ENCODE measurements around the gene DENND1A. TPM values are rescaled to one million over a fixed set of nuclear protein-coding genes. Genes with fewer than 3 reads are reported as not detected.
"Not testable (repeated sequence)": the region's sequence is repeated elsewhere in the genome, so short reads cannot be mapped to it uniquely, and the experiment has no call there.

The DENND1A gene
- polyA plus RNA-seq, 2 of the 4 experiments (the other 2 are of a cell fraction), result 15.1 to 21.9 TPM

DNA sequence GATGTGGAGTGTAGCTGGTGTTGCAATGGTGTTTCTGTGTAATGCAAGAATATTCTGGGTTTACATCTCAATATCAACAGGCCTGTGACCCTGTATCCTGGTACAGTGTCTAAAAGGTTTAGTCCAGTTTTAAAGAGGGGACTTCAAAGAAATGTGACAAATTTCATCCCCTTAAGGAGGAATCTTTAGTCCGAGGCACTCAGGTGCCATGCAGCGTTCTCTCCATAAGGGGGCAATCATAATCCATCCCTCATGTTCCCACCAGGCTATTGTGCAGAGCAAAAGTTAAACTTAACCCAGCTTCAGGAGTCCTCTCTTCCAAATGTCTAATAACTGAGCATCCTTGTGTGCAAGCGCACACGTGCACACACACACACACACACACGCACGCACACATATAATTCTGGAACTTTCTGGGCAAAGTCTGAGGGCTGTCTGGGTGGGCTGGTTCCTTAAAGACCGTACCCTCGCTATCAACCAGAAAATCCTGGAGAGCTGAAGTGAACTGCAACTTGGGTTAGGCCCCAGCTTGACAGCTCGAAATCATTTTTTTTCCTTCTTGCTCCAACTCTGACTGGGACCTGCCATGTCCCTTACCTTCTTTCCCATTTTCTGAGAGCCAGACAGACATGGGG is 527.9 kb downstream of the DENND1A start:
- CTCF ChIA-PET, result interaction anchor here (0.6 to 9.2 kb wide), 16 partner anchors 9 to 984 kb away, joined by 3 to 58 read pairs (median 3); no protein-coding TSS in a partner anchor
- no peak for FAIRE-seq

DNA sequence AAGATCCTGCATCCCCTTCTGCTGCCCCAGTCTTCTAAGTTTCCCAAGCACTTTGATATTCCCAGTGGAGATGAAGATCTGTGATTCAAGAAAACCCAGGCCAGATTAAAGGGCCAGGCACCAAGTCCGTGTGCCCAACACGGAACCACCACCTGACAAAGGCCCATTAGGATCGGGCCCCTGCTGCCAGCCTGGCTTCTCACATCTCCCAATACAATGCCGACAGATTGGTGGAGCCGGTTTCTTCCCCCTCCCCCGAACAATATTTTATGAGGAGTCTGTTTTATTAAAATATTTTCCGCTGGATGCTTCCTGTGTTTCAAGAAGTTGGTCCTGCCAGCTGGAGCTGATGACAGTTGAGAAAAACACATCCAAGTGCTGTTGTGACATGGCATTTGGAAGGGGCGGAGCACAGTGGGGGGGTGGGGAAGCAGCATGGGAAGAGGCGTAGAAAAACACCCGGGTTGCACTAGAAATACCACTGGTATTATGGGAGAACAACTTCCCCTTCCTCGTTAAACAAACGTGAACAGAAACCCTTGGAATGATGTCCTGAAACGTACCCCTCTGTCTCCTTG is 528.9 kb downstream of the DENND1A start:
- WGBS (ENCODE audit: missing lambda C conversion rate), result 80% methylated on average over 13 of the region's 13 CpGs
- Histone ChIP-seq H3K4me3 (no peak overlapping the region), H3K9me3 (no peaks in the 10 kb centered on the region), H3K4me2 (no peak overlapping the region), H3K4me1 (no peaks in the 10 kb centered on the region), H3K27ac (no peak overlapping the region)
- ChIA-PET CTCF (interaction anchor here (0.6 to 9.2 kb wide), 10 partner anchors 8 to 707 kb away, joined by 3 to 58 read pairs (median 4); no protein-coding TSS in a partner anchor), POLR2A (no interaction called here)
- ATAC-seq, result no peak
- TF ChIP-seq EHF (CRISPR knock-in tag; IDR thresholded peaks at IDR 0.05) (no peak), KDM5A (IDR thresholded peaks at IDR 0.05) (no peak), NR3C1 (IDR thresholded peaks at IDR 0.05) (no peak), CBX2 (IDR thresholded peaks at IDR 0.05; ENCODE audit: borderline replicate concordance, low read depth) (no peak), FOSB (CRISPR knock-in tag; IDR thresholded peaks at IDR 0.05) (no peak)
- TF ChIP-seq, protein P1, sequence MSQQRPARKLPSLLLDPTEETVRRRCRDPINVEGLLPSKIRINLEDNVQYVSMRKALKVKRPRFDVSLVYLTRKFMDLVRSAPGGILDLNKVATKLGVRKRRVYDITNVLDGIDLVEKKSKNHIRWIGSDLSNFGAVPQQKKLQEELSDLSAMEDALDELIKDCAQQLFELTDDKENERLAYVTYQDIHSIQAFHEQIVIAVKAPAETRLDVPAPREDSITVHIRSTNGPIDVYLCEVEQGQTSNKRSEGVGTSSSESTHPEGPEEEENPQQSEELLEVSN (IDR thresholded peaks at IDR 0.05; ENCODE audit: borderline replicate concordance, low read depth), result no peak
- TF ChIP-seq, protein P2, sequence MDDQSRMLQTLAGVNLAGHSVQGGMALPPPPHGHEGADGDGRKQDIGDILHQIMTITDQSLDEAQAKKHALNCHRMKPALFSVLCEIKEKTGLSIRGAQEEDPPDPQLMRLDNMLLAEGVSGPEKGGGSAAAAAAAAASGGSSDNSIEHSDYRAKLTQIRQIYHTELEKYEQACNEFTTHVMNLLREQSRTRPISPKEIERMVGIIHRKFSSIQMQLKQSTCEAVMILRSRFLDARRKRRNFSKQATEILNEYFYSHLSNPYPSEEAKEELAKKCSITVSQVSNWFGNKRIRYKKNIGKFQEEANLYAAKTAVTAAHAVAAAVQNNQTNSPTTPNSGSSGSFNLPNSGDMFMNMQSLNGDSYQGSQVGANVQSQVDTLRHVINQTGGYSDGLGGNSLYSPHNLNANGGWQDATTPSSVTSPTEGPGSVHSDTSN (IDR thresholded peaks at IDR 0.05), result no peak
- TF ChIP-seq, protein P3, sequence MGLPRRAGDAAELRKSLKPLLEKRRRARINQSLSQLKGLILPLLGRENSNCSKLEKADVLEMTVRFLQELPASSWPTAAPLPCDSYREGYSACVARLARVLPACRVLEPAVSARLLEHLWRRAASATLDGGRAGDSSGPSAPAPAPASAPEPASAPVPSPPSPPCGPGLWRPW (IDR thresholded peaks at IDR 0.05), result no peak
- DNase-seq (ENCODE audit: low read depth in 1 of 2, low spot score in 1 of 2), result no peak
- no peak for FAIRE-seq

More for the DNA sequence above, 527.9 kb downstream of the DENND1A start:
- POLR2A ChIA-PET, result no interaction called here
- Histone ChIP-seq H3K4me1 (no peaks in the 10 kb centered on the region), H3K27ac (no peak overlapping the region), H3K4me3 (no peak overlapping the region), H3K4me2 (no peak overlapping the region), H3K9me3 (no peaks in the 10 kb centered on the region)
- TF ChIP-seq CTCF (IDR thresholded peaks at IDR 0.05) (peak; percentile 64), RAD21 (conservative IDR thresholded peaks at IDR 0.05 in 1 of 2, IDR thresholded peaks at IDR 0.05 in 1 of 2) (peak; percentile 70 to 84), BHLHE40 (IDR thresholded peaks at IDR 0.05; ENCODE audit: low read depth, low read length) (no peak), JUNB (IDR thresholded peaks at IDR 0.05) (no peak), SMC3 (IDR thresholded peaks at IDR 0.05) (peak; percentile 28; the same call in 1 of the 3 replicates)
- peak; percentile 52 to 90 for DNase-seq (ENCODE audit: low read depth in 1 of 2, low spot score in 1 of 2)
- WGBS (ENCODE audit: missing lambda C conversion rate), result 55% methylated on average over 9 of the region's 9 CpGs
- ATAC-seq, result peak; percentile 84 to 93

GRCh38 chr9:123399803-123400378 is 530.0 kb downstream of the DENND1A start:
- Histone ChIP-seq H3K9me3 (no peaks in the 10 kb centered on the region), H3K4me1 (no peaks in the 10 kb centered on the region), H3K4me2 (no peak overlapping the region), H3K4me3 (no peak overlapping the region), H3K27ac (no peak overlapping the region)
- ChIA-PET POLR2A (no interaction called here), CTCF (interaction anchor here (0.9 to 9.2 kb wide), 6 partner anchors 9 to 641 kb away, joined by 3 to 58 read pairs (median 6); no protein-coding TSS in a partner anchor)
- peak; percentile 38; the same call in 2 of the 3 replicates for TF ChIP-seq CTCF (IDR thresholded peaks at IDR 0.05)
- TF ChIP-seq HOXB5 (CRISPR knock-in tag; IDR thresholded peaks at IDR 0.05), result no peak
- peak in 1 of 2 experiments; percentile 67; a peak in 3 of 6 replicates for ATAC-seq
- FAIRE-seq, result no peak
- 94% methylated on average over 9 of the region's 11 CpGs for WGBS (ENCODE audit: missing lambda C conversion rate)
- DNase-seq (ENCODE audit: low read depth in 1 of 2, low spot score in 1 of 2), result peak; percentile 17 to 65

DNA sequence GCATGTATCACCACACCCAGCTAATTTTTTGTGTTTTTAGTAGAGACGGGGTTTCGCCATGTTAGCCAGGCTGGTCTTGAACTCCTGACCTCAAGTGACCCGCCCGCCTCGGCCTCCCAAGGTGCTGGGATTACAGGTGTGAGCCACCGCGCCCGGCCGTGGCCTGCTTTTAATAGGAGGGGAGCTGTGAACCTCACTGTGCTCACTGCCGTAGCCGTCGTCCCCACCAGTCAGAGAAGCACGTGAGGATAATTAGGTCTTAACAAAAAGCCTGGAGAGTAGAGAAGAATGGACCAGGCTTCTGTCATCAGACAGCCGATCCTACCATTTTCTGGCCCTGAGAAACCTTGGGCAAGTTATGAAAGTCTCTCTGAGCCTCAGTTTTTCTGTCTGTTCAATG is 531.0 kb downstream of the DENND1A start:
- FAIRE-seq; H3K27ac ChIP-seq; POLR2A ChIA-PET; ATAC-seq; H3K4me1 ChIP-seq; H3K9me3 ChIP-seq; H3K4me3 ChIP-seq; DNase-seq (ENCODE audit: low read depth in 1 of 2, low spot score in 1 of 2); H3K4me2 ChIP-seq: not testable (repeated sequence)
- WGBS (ENCODE audit: missing lambda C conversion rate), result 91% methylated on average over 14 of the region's 14 CpGs
- CTCF ChIA-PET, result interaction anchor here (0.6 to 9.2 kb wide), 7 partner anchors 10 to 49 kb away, joined by 3 to 58 read pairs (median 4); no protein-coding TSS in a partner anchor
